HG03520 (cell line): ENCODE data around the gene NUDT1.
A peak's percentile ranks its signal among the peaks of the same experiment; 100 is the strongest.

Experiments used
- ATAC-seq: cut with Tn5 transposase; IDR thresholded peaks from one replicate; pipeline ENCODE4 v1.9.1; 2021; ENCODE audit warnings: mild to moderate bottlenecking, moderate library complexity; ENCODE audit not compliant: unreplicated experiment

NUDT1 gene

GRCh38 chr7:2222516-2222915, 19.5 kb upstream of the NUDT1 start:
- no peak for ATAC-seq

- ATAC-seq = no peak
These were observed 18.7 kb upstream of the NUDT1 start for GRCh38 chr7:2223321-2223720.

GRCh38 chr7:2224491-2224928, 17.5 kb upstream of the NUDT1 start:
- ATAC-seq = no peak

- ATAC-seq = no peak
These were observed 17.1 kb upstream of the NUDT1 start for GRCh38 chr7:2224934-2225333.

GRCh38 chr7:2225336-2225735, 16.7 kb upstream of the NUDT1 start:
- ATAC-seq = no peak

GRCh38 chr7:2225830-2226229, 16.2 kb upstream of the NUDT1 start:
- ATAC-seq = no peak

- ATAC-seq = no peak
These were observed 14.3 kb upstream of the NUDT1 start for GRCh38 chr7:2227699-2228098.

- ATAC-seq = no peak
These were observed 13.1 kb upstream of the NUDT1 start for GRCh38 chr7:2228921-2229320.

- ATAC-seq = no peak
These were observed 12.6 kb upstream of the NUDT1 start for GRCh38 chr7:2229467-2229866.

GRCh38 chr7:2230226-2230625, 11.8 kb upstream of the NUDT1 start:
- no peak for ATAC-seq

GRCh38 chr7:2230882-2231281, 11.1 kb upstream of the NUDT1 start:
- no peak for ATAC-seq

GRCh38 chr7:2231992-2232765, 9.8 kb upstream of the NUDT1 start:
- peak; percentile 29 for ATAC-seq

GRCh38 chr7:2232766-2233520, 9.1 kb upstream of the NUDT1 start, which contains the start of gene MAD1L1:
Gene MAD1L1 (minus strand): TSS chr7:2232945. CDS start chr7:2230133, 2,812 bp downstream.
- peak; percentile 63 for ATAC-seq

- no peak for ATAC-seq
These were observed 8.1 kb upstream of the NUDT1 start for GRCh38 chr7:2233926-2234325.

GRCh38 chr7:2237109-2237602, 4.9 kb upstream of the NUDT1 start:
- ATAC-seq = peak; percentile 58

- ATAC-seq = no peak
These were observed 2.8 kb upstream of the NUDT1 start for GRCh38 chr7:2239242-2239641.

GRCh38 chr7:2242541-2243429, 759 bp downstream of the NUDT1 start:
- no peak for ATAC-seq

- no peak for ATAC-seq
These were observed 1.4 kb downstream of the NUDT1 start for GRCh38 chr7:2243458-2243857.

GRCh38 chr7:2244404-2244995, 2.5 kb downstream of the NUDT1 start:
- no peak for ATAC-seq

- no peak for ATAC-seq
These were observed 4.1 kb downstream of the NUDT1 start for GRCh38 chr7:2245883-2246675.
